ENCODE data around the gene RETREG1. TPM values are rescaled to one million over a fixed set of nuclear protein-coding genes. Genes with fewer than 3 reads are reported as not detected.

Gene RETREG1
- total RNA-seq, 1 experiment from 2014 or later, result 5.1 TPM

DNA sequence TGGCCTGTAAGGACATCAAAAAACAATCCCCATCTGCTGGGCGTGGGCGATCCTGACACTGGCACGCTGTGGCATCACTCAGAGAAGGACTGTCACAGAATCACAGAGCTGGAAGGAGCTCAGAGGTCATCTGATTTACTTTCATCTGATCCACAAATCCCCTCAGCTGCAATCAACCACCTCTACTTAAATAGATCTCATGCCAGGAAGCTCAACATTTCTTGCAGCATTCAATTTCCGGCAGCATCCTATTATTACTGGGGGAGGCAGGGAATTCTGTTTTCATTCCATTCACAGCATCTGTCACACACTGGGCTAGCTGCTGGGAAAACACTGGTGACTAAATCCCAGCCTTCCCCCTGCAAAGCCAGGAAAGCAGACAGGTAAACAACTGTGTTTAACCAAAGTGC, 38.3 kb downstream of the RETREG1 start:
- no TSS peak for BruUV-seq (replicated peaks)
- no peak overlapping the region for H3K4me3 ChIP-seq (ENCODE audit: low read depth, low read length, poor library complexity, severe bottlenecking)

DNA sequence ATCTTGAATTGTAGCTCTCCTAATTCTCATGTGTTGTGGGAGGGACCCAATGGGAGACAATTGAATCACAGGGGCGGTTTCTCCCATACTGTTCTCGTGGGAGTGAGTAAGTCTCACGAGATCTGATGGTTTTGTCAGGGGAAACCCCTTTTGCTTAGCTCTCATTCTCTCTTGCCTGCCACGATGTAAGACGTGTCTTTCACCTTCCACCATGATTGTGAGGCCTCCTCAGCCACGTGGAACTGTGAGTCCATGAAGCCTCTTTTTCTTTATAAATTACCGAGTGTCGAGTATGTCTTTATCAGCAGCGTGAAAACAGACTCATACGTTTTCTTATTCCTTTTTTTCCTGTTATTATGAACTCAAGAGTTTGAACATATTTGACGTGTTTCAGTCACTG, 39.1 kb downstream of the RETREG1 start:
- POLR2A ChIA-PET (ENCODE audit: low non-redundant PET), result no interaction called here
- Histone ChIP-seq H3K27me3 (replicated peaks; ENCODE audit: insufficient read depth, low read depth, low read length, poor library complexity) (no peaks in the 10 kb centered on the region), H3K4me1 (ENCODE audit: insufficient read depth, low read length, poor library complexity, severe bottlenecking) (no peaks in the 10 kb centered on the region), H3K36me3 (ENCODE audit: insufficient read depth, low read length, poor library complexity, severe bottlenecking) (no peaks in the 10 kb centered on the region), H3K9me3 (ENCODE audit: low read depth, low read length, poor library complexity, severe bottlenecking) (no peaks in the 10 kb centered on the region), H3K27ac (ENCODE audit: low read depth, low read length, poor library complexity, severe bottlenecking) (no peak overlapping the region), H3K4me3 (ENCODE audit: low read depth, low read length, poor library complexity, severe bottlenecking) (no peak overlapping the region)
- DNase-seq (ENCODE audit: low spot score), result no peak
- intact Hi-C loops (cut with micrococcal nuclease; ENCODE audit: unreplicated experiment), result no loop called here
- TF ChIP-seq EZH2 (IDR thresholded peaks at IDR 0.05; ENCODE audit: borderline replicate concordance, low read depth, low read length, poor library complexity, severe bottlenecking) (no peak), CTCF (conservative IDR thresholded peaks at IDR 0.05; ENCODE audit: low read depth, low read length) (no peak)
- CTCF ChIA-PET, result no interaction called here
- no TSS peak for BruUV-seq (replicated peaks)

More for the DNA sequence above, 38.3 kb downstream of the RETREG1 start:
- POLR2A ChIA-PET (ENCODE audit: low non-redundant PET), result no interaction called here
- no peaks in the 10 kb centered on the region for H3K4me1 ChIP-seq (ENCODE audit: insufficient read depth, low read length, poor library complexity, severe bottlenecking)
- no peak for DNase-seq (ENCODE audit: low spot score)
- TF ChIP-seq CTCF (conservative IDR thresholded peaks at IDR 0.05; ENCODE audit: low read depth, low read length) (no peak), EZH2 (IDR thresholded peaks at IDR 0.05; ENCODE audit: borderline replicate concordance, low read depth, low read length, poor library complexity, severe bottlenecking) (no peak)
- no peaks in the 10 kb centered on the region for H3K27me3 ChIP-seq (replicated peaks; ENCODE audit: insufficient read depth, low read depth, low read length, poor library complexity)
- intact Hi-C loops (cut with micrococcal nuclease; ENCODE audit: unreplicated experiment), result no loop called here
- H3K36me3 ChIP-seq (ENCODE audit: insufficient read depth, low read length, poor library complexity, severe bottlenecking), result no peaks in the 10 kb centered on the region
- no peaks in the 10 kb centered on the region for H3K9me3 ChIP-seq (ENCODE audit: low read depth, low read length, poor library complexity, severe bottlenecking)
- CTCF ChIA-PET, result no interaction called here
- no peak overlapping the region for H3K27ac ChIP-seq (ENCODE audit: low read depth, low read length, poor library complexity, severe bottlenecking)

GRCh38 chr5:16574789-16575721, 41.7 kb downstream of the RETREG1 start:
- BruUV-seq (replicated peaks), result no TSS peak
- Histone ChIP-seq H3K36me3 (ENCODE audit: insufficient read depth, low read length, poor library complexity, severe bottlenecking) (no peaks in the 10 kb centered on the region), H3K4me3 (ENCODE audit: low read depth, low read length, poor library complexity, severe bottlenecking) (no peak overlapping the region), H3K9me3 (ENCODE audit: low read depth, low read length, poor library complexity, severe bottlenecking) (no peaks in the 10 kb centered on the region), H3K27me3 (replicated peaks; ENCODE audit: insufficient read depth, low read depth, low read length, poor library complexity) (no peaks in the 10 kb centered on the region), H3K4me1 (ENCODE audit: insufficient read depth, low read length, poor library complexity, severe bottlenecking) (peaks cover 4% of the 10 kb centered on the region), H3K27ac (ENCODE audit: low read depth, low read length, poor library complexity, severe bottlenecking) (no peak overlapping the region)
- CTCF ChIA-PET, result no interaction called here
- peak; percentile 40 for DNase-seq (ENCODE audit: low spot score)
- POLR2A ChIA-PET (ENCODE audit: low non-redundant PET), result no interaction called here
- intact Hi-C loops (cut with micrococcal nuclease; ENCODE audit: unreplicated experiment), result no loop called here
- TF ChIP-seq EZH2 (IDR thresholded peaks at IDR 0.05; ENCODE audit: borderline replicate concordance, low read depth, low read length, poor library complexity, severe bottlenecking), result no peak
- no peak for TF ChIP-seq CTCF (conservative IDR thresholded peaks at IDR 0.05; ENCODE audit: low read depth, low read length)
